Thyroid gland (tissue), 4 donors: Measurements from ENCODE around the gene PI16.

Experiments used
- POLR2A ChIP-seq, 2 donors: fragments of 450-650 bp; IDR thresholded peaks; one replicate each; pipeline ENCODE4 v1.6.1; 2017; ENCODE audit warnings: antibody characterized with exemption in 2 of 2, mild to moderate bottlenecking in 2 of 2, moderate library complexity in 1 of 2
- TF ChIP-seq, protein P1 (sequence below), 6 experiments: fragments of 200-600 bp in 3 of 6; fragments of 450-650 bp in 3 of 6; sonication (generic) in 3 of 6; IDR thresholded peaks; one replicate each; pipeline ENCODE4 v1.5.1; 2016 to 2019; ENCODE audit warnings: antibody characterized with exemption in 6 of 6, mild to moderate bottlenecking in 2 of 6, inconsistent platforms in 1 of 6, moderate library complexity in 1 of 6

DNA sequence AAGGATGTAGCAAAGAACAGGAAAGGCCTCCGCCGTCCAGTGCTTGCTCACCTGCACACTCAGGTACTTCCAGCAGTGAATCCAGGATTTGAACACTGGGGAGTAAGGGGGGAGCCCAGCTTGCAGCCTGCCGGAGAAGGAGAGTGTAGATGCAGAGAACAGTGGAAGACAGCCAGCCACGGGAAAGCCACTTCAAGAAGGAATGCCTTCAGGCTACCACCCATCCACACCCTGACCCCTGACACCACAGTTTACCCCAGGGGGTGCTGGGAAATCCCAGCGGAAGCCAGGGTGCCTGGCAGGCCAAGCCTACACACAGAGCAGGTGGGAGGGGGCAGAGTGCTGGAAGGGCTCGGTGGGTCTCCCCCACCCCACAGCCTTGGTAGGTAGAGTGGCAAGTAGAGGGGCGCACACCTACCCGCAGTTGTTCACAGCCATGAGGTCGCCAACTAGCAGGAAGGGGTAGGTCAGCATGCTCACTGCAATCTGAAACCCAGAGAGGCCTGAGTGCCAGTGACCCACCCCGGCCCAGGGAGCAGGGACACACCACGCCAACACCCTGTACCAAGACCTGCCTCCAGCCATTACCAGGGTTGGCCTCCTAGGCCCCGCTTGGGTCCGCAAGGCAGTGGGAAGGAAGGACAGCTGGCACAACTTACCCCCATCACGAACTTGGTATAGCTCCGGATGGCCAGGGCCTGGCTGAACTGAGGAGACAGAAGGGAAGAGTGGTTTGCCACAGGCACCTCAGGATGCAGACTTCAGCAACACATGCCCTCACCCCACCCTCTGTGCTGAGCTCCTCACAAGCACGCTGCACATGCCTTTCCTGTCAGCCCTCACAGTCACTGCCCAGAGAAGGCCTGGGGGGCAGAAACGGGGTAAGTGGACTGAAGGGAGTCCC lies 15.7 kb downstream of the PI16 start:
- TF ChIP-seq, protein P1, sequence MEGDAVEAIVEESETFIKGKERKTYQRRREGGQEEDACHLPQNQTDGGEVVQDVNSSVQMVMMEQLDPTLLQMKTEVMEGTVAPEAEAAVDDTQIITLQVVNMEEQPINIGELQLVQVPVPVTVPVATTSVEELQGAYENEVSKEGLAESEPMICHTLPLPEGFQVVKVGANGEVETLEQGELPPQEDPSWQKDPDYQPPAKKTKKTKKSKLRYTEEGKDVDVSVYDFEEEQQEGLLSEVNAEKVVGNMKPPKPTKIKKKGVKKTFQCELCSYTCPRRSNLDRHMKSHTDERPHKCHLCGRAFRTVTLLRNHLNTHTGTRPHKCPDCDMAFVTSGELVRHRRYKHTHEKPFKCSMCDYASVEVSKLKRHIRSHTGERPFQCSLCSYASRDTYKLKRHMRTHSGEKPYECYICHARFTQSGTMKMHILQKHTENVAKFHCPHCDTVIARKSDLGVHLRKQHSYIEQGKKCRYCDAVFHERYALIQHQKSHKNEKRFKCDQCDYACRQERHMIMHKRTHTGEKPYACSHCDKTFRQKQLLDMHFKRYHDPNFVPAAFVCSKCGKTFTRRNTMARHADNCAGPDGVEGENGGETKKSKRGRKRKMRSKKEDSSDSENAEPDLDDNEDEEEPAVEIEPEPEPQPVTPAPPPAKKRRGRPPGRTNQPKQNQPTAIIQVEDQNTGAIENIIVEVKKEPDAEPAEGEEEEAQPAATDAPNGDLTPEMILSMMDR (IDR thresholded peaks at IDR 0.05) = no peak
- peak in 1 of 2 donors; percentile 12 for TF ChIP-seq POLR2A (IDR thresholded peaks at IDR 0.05)
